ENCODE data around the gene REXO4. TPM values are rescaled to one million over a fixed set of nuclear protein-coding genes. Genes with fewer than 3 reads are reported as not detected.

Gene REXO4
- total and polyA plus RNA-seq, 9 of the 15 experiments (the other 6 are each of a cell fraction or from before 2014, with no cell fraction given), result 3.4 to 72.9 (median 31.1) TPM

Other genes starting within 250 kb of the REXO4 start
Only the 7 nearest of the 16 such genes appear.
- gene SURF1, start 61.5 kb downstream of the REXO4 start, total RNA-seq (2014; rRNA removed), result 17.9 and 20.8 TPM in 2 replicates
- gene SURF1, start 61.5 kb downstream of the REXO4 start, total RNA-seq (2014; rRNA removed; fragmentation: Illumina TruSeq; extraction: Trizol), result 20.9 and 21.2 TPM in 2 replicates
- 15.5 and 16.6 TPM in 2 replicates for gene SURF1, start 61.5 kb downstream of the REXO4 start, total RNA-seq (2015; rRNA removed; fragmentation: Illumina TruSeq; extraction: Trizol)
- 26.7 and 26.8 TPM in 2 replicates for gene SURF1, start 61.5 kb downstream of the REXO4 start, total RNA-seq (2021)
- gene SURF1, start 61.5 kb downstream of the REXO4 start, polyA plus RNA-seq (2011; rRNA removed), result 28.6 and 29.8 TPM in 2 replicates
- gene SURF1, start 61.5 kb downstream of the REXO4 start, polyA plus RNA-seq (2014; fragmentation: Illumina TruSeq; extraction: Trizol), result 19.1 and 22.2 TPM in 2 replicates
- 10 to 100 TPM; 16.1 to 16.3 TPM for gene SURF1, start 61.5 kb downstream of the REXO4 start, polyA plus RNA-seq (2014; fragmentation: Nextera tagmentation; extraction: Ambion mirVana)
- 30.4 and 31.3 TPM in 2 replicates for gene SURF1, start 61.5 kb downstream of the REXO4 start, polyA plus RNA-seq (2014; rRNA removed)
- 82.5 and 83.0 TPM in 2 replicates for gene SURF2, start 61.5 kb downstream of the REXO4 start, total RNA-seq (2014; rRNA removed)
- gene SURF2, start 61.5 kb downstream of the REXO4 start, total RNA-seq (2014; rRNA removed; fragmentation: Illumina TruSeq; extraction: Trizol), result 18.6 and 19.8 TPM in 2 replicates
- 37.0 and 37.3 TPM in 2 replicates for gene SURF2, start 61.5 kb downstream of the REXO4 start, total RNA-seq (2015; rRNA removed; fragmentation: Illumina TruSeq; extraction: Trizol)
- 38.3 and 43.3 TPM in 2 replicates for gene SURF2, start 61.5 kb downstream of the REXO4 start, total RNA-seq (2021)
- gene SURF2, start 61.5 kb downstream of the REXO4 start, polyA plus RNA-seq (2011; rRNA removed), result 7.3 and 9.7 TPM in 2 replicates
- 21.3 and 32.2 TPM in 2 replicates for gene SURF2, start 61.5 kb downstream of the REXO4 start, polyA plus RNA-seq (2014; fragmentation: Illumina TruSeq; extraction: Trizol)
- gene SURF2, start 61.5 kb downstream of the REXO4 start, polyA plus RNA-seq (2014; fragmentation: Nextera tagmentation; extraction: Ambion mirVana), result 10 to 100 TPM in 1 of 2 experiments, 1 to 10 TPM in 1; 5.5 to 10.2 TPM
- 52.4 and 58.9 TPM in 2 replicates for gene SURF2, start 61.5 kb downstream of the REXO4 start, polyA plus RNA-seq (2014; rRNA removed)
- gene SURF4, start 42.0 kb downstream of the REXO4 start, total RNA-seq (2014; rRNA removed), result 158 and 200 TPM in 2 replicates
- 110 and 137 TPM in 2 replicates for gene SURF4, start 42.0 kb downstream of the REXO4 start, total RNA-seq (2014; rRNA removed; fragmentation: Illumina TruSeq; extraction: Trizol)
- gene SURF4, start 42.0 kb downstream of the REXO4 start, total RNA-seq (2015; rRNA removed; fragmentation: Illumina TruSeq; extraction: Trizol), result 128 and 130 TPM in 2 replicates
- 175 and 181 TPM in 2 replicates for gene SURF4, start 42.0 kb downstream of the REXO4 start, total RNA-seq (2021)
- 174 and 176 TPM in 2 replicates for gene SURF4, start 42.0 kb downstream of the REXO4 start, polyA plus RNA-seq (2011; rRNA removed)
- 144 and 148 TPM in 2 replicates for gene SURF4, start 42.0 kb downstream of the REXO4 start, polyA plus RNA-seq (2014; fragmentation: Illumina TruSeq; extraction: Trizol)
- gene SURF4, start 42.0 kb downstream of the REXO4 start, polyA plus RNA-seq (2014; fragmentation: Nextera tagmentation; extraction: Ambion mirVana), result 10 to 100 TPM in 1 of 2 experiments, 1 to 10 TPM in 1; 8.4 to 13.5 TPM
- gene SURF4, start 42.0 kb downstream of the REXO4 start, polyA plus RNA-seq (2014; rRNA removed), result 116 and 147 TPM in 2 replicates
- gene STKLD1, start 41.6 kb downstream of the REXO4 start, total RNA-seq (2014; rRNA removed), result 0.53 TPM in 1 of 2 replicates, not detected in the other
- gene STKLD1, start 41.6 kb downstream of the REXO4 start, total RNA-seq (2014; rRNA removed; fragmentation: Illumina TruSeq; extraction: Trizol), result 0.19 and 0.36 TPM in 2 replicates
- gene STKLD1, start 41.6 kb downstream of the REXO4 start, total RNA-seq (2015; rRNA removed; fragmentation: Illumina TruSeq; extraction: Trizol), result 0.26 and 0.65 TPM in 2 replicates
- 0.20 and 0.33 TPM in 2 replicates for gene STKLD1, start 41.6 kb downstream of the REXO4 start, total RNA-seq (2021)
- 0.60 and 1.2 TPM in 2 replicates for gene STKLD1, start 41.6 kb downstream of the REXO4 start, polyA plus RNA-seq (2011; rRNA removed)
- 0.25 and 1.0 TPM in 2 replicates for gene STKLD1, start 41.6 kb downstream of the REXO4 start, polyA plus RNA-seq (2014; fragmentation: Illumina TruSeq; extraction: Trizol)
- under 1 TPM in 1 of 2 experiments, not detected in 1; 0.10 TPM for gene STKLD1, start 41.6 kb downstream of the REXO4 start, polyA plus RNA-seq (2014; fragmentation: Nextera tagmentation; extraction: Ambion mirVana)
- 0.13 and 0.61 TPM in 2 replicates for gene STKLD1, start 41.6 kb downstream of the REXO4 start, polyA plus RNA-seq (2014; rRNA removed)
- gene ADAMTS13, start 4.4 kb upstream of the REXO4 start, total RNA-seq (2014; rRNA removed), result 0.04 TPM in 1 of 2 replicates, not detected in the other
- not detected in 2 replicates for gene ADAMTS13, start 4.4 kb upstream of the REXO4 start, total RNA-seq (2014; rRNA removed; fragmentation: Illumina TruSeq; extraction: Trizol)
- 0.04 TPM in 1 of 2 replicates, not detected in the other for gene ADAMTS13, start 4.4 kb upstream of the REXO4 start, total RNA-seq (2015; rRNA removed; fragmentation: Illumina TruSeq; extraction: Trizol)
- gene ADAMTS13, start 4.4 kb upstream of the REXO4 start, total RNA-seq (2021), result 0.07 TPM in 1 of 2 replicates, not detected in the other
- gene ADAMTS13, start 4.4 kb upstream of the REXO4 start, polyA plus RNA-seq (2011; rRNA removed), result 0.16 and 0.20 TPM in 2 replicates
- 0.03 TPM in 1 of 2 replicates, not detected in the other for gene ADAMTS13, start 4.4 kb upstream of the REXO4 start, polyA plus RNA-seq (2014; fragmentation: Illumina TruSeq; extraction: Trizol)
- gene ADAMTS13, start 4.4 kb upstream of the REXO4 start, polyA plus RNA-seq (2014; fragmentation: Nextera tagmentation; extraction: Ambion mirVana), result not detected
- gene ADAMTS13, start 4.4 kb upstream of the REXO4 start, polyA plus RNA-seq (2014; rRNA removed), result 0.04 and 0.26 TPM in 2 replicates
- gene CACFD1, start 42.0 kb upstream of the REXO4 start, total RNA-seq (2014; rRNA removed), result 1.1 and 1.2 TPM in 2 replicates
- gene CACFD1, start 42.0 kb upstream of the REXO4 start, total RNA-seq (2014; rRNA removed; fragmentation: Illumina TruSeq; extraction: Trizol), result 0.11 and 0.13 TPM in 2 replicates
- gene CACFD1, start 42.0 kb upstream of the REXO4 start, total RNA-seq (2015; rRNA removed; fragmentation: Illumina TruSeq; extraction: Trizol), result 0.54 and 0.64 TPM in 2 replicates
- 1.4 and 1.8 TPM in 2 replicates for gene CACFD1, start 42.0 kb upstream of the REXO4 start, total RNA-seq (2021)
- gene CACFD1, start 42.0 kb upstream of the REXO4 start, polyA plus RNA-seq (2011; rRNA removed), result 0.87 and 1.2 TPM in 2 replicates
- 0.16 and 0.37 TPM in 2 replicates for gene CACFD1, start 42.0 kb upstream of the REXO4 start, polyA plus RNA-seq (2014; fragmentation: Illumina TruSeq; extraction: Trizol)
- gene CACFD1, start 42.0 kb upstream of the REXO4 start, polyA plus RNA-seq (2014; fragmentation: Nextera tagmentation; extraction: Ambion mirVana), result not detected
- gene CACFD1, start 42.0 kb upstream of the REXO4 start, polyA plus RNA-seq (2014; rRNA removed), result 1.1 and 1.4 TPM in 2 replicates
- gene SLC2A6, start 61.1 kb upstream of the REXO4 start, total RNA-seq (2014; rRNA removed), result 0.09 and 0.41 TPM in 2 replicates
- gene SLC2A6, start 61.1 kb upstream of the REXO4 start, total RNA-seq (2014; rRNA removed; fragmentation: Illumina TruSeq; extraction: Trizol), result 0.04 and 0.06 TPM in 2 replicates
- gene SLC2A6, start 61.1 kb upstream of the REXO4 start, total RNA-seq (2015; rRNA removed; fragmentation: Illumina TruSeq; extraction: Trizol), result 0.04 TPM in 1 of 2 replicates, not detected in the other
- gene SLC2A6, start 61.1 kb upstream of the REXO4 start, total RNA-seq (2021), result 0.16 and 0.38 TPM in 2 replicates
- 0.08 and 0.22 TPM in 2 replicates for gene SLC2A6, start 61.1 kb upstream of the REXO4 start, polyA plus RNA-seq (2011; rRNA removed)
- gene SLC2A6, start 61.1 kb upstream of the REXO4 start, polyA plus RNA-seq (2014; fragmentation: Illumina TruSeq; extraction: Trizol), result not detected in 2 replicates
- gene SLC2A6, start 61.1 kb upstream of the REXO4 start, polyA plus RNA-seq (2014; fragmentation: Nextera tagmentation; extraction: Ambion mirVana), result not detected
- 0.27 and 0.39 TPM in 2 replicates for gene SLC2A6, start 61.1 kb upstream of the REXO4 start, polyA plus RNA-seq (2014; rRNA removed)